ENCODE measurements around the gene GPRIN3. TPM values are rescaled to one million over a fixed set of nuclear protein-coding genes. Genes with fewer than 3 reads are reported as not detected.

The GPRIN3 gene
- total RNA-seq, 1 experiment from 2014 or later: 0.48 TPM

- WGBS (ENCODE audit: extremely low coverage, insufficient read length, low lambda C conversion rate): no CpG with 5 or more reads among the region's 6 CpGs
- no peak overlapping the region for H3K4me3 Mint-ChIP-seq
- no peak overlapping the region for H3K4ac ChIP-seq (ENCODE audit: low read depth, low read length)
Measured at GRCh38 chr4:89275587-89275986, 32.0 kb downstream of the GPRIN3 start.

More at GRCh38 chr4:89275587-89275986, 32.0 kb downstream of the GPRIN3 start:
- Histone ChIP-seq H2BK120ac (ENCODE audit: low read depth, low read length, poor library complexity, severe bottlenecking) (no peak overlapping the region), H4K8ac (replicated peaks; ENCODE audit: insufficient read length, low read depth, low read length) (no peak overlapping the region), H2AK5ac (ENCODE audit: insufficient read length, low read length) (no peak overlapping the region), H3K79me1 (ENCODE audit: insufficient read depth, low read depth, low read length, poor library complexity, severe bottlenecking) (no peaks in the 10 kb centered on the region), H2BK12ac (ENCODE audit: insufficient read length, low read depth, low read length) (no peak overlapping the region), H3K27me3 (ENCODE audit: insufficient read depth, low read length) (no peaks in the 10 kb centered on the region), H3K14ac (ENCODE audit: insufficient read depth, low read length) (no peak overlapping the region), H2AFZ (ENCODE audit: low read length) (no peak overlapping the region), H3K9me3 (ENCODE audit: control insufficient read depth, low read depth, low read length) (no peaks in the 10 kb centered on the region), H3K4me1 (ENCODE audit: insufficient read depth, low read length) (no peaks in the 10 kb centered on the region), H2BK15ac (ENCODE audit: low read depth, low read length) (no peak overlapping the region), H3K9ac (ENCODE audit: extremely low read depth, insufficient read length, low read length) (no peak overlapping the region), H3K23ac (ENCODE audit: insufficient read length, low read depth, low read length) (no peak overlapping the region), H3K27ac (ENCODE audit: insufficient read length, low read depth, low read length) (no peak overlapping the region), H3K79me2 (ENCODE audit: insufficient read depth, low read length) (no peaks in the 10 kb centered on the region), H4K91ac (ENCODE audit: insufficient read length, low read depth, low read length) (no peak overlapping the region), H3K23me2 (ENCODE audit: insufficient read length, low read depth, low read length, poor library complexity, severe bottlenecking) (no peaks in the 10 kb centered on the region), H4K20me1 (ENCODE audit: control insufficient read depth, insufficient read depth, insufficient read length) (no peaks in the 10 kb centered on the region), H2BK20ac (ENCODE audit: low read depth, low read length, poor library complexity, severe bottlenecking) (no peak overlapping the region), H3K4me2 (ENCODE audit: insufficient read depth, insufficient read length, low read length) (no peak overlapping the region), H3K56ac (ENCODE audit: insufficient read length, low read depth, low read length) (no peak overlapping the region), H2BK5ac (ENCODE audit: insufficient read length, low read length) (no peak overlapping the region), H3K18ac (ENCODE audit: insufficient read length, low read depth, low read length) (no peak overlapping the region), H4K5ac (ENCODE audit: insufficient read length, low read depth, low read length) (no peak overlapping the region), H3T11ph (ENCODE audit: low read length) (no peak overlapping the region)
- Mint-ChIP-seq H3K9me3 (no peaks in the 10 kb centered on the region), H3K36me3 (ENCODE audit: insufficient read depth in 1 of 3, low read depth in 3 of 3) (no peaks in the 10 kb centered on the region; a peak in 1 of 7 replicates), H3K27ac (no peak overlapping the region), H3K27me3 (ENCODE audit: low read depth) (no peaks in the 10 kb centered on the region), H3K4me1 (no peaks in the 10 kb centered on the region)
- DNase-seq: no peak
- TF ChIP-seq CTCF (conservative IDR thresholded peaks at IDR 0.05): no peak

All from H9 (cell line).